Inflammatory macrophage treated with lipopolysaccharide for 1 hour (primary cell): ENCODE measurements around the gene FAM72A.
"Not testable (repeated sequence)": the region's sequence is repeated elsewhere in the genome, so short reads cannot be mapped to it uniquely, and the experiment has no call there.

Experiments
- DNase-seq, 2 donors: peaks; one replicate each; pipeline ENCODE4 v3.0.0-alpha.2; 2020 to 2022

FAM72A gene

DNA sequence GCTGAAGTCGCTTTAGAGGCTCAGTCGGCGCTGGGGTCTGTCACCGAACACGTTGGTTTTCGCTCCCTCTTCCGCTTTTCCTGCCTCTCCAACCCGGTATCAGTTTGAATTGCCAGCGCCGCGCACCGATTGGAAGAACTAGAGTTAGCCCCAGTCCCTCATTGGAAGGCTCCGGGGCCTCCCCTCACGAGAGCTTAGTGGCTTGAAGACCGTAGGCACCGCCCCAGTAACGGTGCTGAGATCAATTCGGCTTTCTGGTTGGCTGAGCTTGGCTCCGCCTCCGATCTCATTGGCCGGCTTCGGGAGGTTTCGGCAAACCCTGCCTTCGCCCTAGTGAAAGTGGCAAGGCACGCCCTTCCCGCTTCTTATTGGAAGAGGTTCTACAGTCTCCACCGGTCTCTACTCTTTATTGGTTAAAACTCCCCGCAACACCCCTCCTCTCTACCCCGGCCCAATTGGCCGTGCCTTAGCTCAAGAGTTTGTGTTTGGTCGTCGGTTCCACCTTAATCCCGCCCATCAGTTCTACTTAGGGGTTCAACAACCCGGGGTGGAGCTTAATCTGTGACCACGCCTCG, at the start of gene FAM72A:
TSS of gene FAM72A (minus strand) at position 51 of the 575 bp plus-strand sequence. CDS start 814 bp downstream, outside the sequence.
- peak; percentile 97 to 100 for DNase-seq

DNA sequence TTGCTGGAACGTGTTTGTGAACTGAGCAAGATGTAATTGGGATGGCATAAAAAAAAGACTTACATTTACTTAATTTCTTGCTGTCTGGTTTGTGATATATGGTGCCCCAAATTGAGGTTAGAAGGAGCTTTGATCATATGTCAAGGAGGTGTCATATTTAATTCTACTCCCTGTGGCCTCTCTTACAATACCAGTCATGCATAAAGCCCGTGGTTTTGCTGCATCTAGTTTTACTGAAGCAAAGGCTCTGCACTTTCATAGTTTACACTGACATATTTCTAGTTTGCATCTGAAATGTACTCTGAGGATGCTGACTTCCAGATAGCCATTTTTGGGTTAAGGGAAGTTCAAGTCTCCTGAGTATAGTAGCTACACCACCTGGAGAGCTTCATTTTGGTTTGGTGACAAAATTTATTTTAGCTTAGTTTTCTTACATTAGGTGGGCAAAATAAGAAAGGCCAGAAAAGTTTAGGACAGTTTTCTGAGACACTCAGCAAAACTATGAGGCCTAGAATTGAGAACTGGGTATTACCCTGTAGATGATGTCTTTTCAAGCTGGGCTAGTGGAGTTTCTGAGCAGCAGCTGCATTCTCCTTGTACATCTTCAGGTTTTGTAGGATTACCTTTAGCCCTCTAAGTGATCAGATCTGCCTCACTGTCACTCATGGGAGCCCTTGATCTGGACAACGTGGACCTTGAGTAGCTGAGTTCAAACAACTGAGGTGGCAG, 48.5 kb upstream of the FAM72A start:
- DNase-seq = not testable (repeated sequence)

DNA sequence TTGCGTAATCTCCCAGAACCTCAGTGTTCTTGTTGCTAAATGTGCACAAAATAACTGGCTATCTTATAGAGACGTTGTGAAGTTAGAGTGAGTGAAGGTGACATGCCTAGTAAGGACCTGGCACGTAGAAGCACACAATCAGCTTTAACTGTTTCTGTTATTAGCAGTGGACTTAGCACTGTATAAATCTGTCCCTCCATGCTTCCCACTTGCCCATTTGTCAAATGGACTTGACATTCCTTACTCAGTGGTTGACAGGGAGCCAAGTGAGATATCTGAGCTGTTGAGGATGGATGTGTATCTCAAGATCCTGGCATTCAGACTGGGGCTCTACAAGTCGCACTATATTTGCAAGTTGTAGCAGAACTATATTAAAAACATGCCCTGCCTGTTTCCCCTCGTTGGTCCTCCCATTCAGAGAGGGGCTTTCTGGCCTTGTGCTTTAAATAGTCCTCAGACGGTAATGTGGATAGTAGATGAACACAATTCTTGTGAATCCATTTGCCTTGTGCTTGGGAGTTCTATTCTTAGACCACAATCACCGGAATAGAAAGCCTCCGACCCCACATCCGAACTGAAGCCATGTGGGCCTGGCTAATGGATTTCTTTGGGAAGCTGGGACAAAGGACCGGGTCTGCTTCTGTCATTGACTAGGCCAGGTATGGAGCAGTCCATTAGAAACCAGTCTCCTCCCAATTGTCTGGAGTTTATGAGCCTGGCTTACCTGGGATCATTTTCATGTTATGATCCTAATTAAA, 43.7 kb upstream of the FAM72A start:
- DNase-seq = not testable (repeated sequence)

DNA sequence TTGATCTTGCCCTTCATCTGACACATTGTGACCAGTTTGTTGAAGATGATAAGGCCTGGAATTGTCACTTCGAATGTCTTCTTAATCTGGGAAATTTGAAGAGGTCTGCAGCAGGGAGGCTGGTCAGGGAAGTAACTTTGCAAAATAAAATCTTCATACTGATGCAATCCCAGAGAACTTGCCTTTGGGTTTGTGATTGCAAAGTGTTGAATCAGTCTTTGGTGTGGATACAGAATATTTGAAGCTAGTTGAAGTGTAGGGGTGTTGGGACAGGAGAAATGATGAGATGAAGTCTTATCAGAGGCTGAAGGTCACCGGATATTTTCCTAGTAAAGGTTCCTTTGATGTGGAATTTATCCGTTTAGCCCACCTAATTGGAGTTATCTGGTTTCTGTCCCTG, 42.8 kb upstream of the FAM72A start:
- not testable (repeated sequence) for DNase-seq

DNA sequence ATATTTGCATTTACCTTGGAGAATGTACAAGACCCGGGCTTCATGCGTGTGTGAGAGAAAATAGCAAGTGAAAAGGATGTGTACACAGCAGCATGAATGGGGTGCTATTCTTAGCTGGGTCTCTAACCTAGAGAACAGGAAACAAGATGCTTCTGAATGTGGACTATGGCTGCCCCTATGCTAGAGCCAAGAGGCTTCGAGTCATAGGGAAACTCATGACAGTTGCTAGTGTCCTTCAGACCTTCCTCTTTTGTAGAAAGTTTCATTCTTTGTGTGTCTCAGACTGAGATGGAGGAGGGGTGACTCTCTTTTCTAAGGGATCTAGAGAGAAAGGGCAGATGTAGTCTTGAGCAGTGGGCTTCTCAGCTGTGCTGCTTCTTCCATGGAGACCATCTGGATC, 40.7 kb upstream of the FAM72A start:
- DNase-seq = peak; percentile 40 to 55

DNA sequence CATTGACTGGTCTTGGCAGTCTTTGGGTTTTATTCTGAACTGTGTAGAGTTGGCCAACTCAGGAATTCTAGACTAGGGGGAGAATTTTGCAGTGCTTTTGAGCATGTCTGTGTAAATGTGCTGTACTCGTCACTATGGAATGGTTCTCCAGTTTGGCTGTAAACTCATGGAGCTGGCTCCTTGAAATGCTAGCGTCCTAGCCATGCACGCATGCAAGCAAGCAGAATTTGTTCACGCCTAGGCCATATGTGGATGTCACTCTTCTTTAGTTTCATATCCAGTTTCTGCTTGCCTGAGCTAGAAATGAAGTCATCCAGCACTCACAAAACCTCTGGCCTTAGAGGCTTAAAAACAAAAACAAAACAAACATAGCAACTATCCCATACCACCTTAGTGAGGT, 37.6 kb upstream of the FAM72A start:
- DNase-seq = peak; percentile 3 to 50

DNA sequence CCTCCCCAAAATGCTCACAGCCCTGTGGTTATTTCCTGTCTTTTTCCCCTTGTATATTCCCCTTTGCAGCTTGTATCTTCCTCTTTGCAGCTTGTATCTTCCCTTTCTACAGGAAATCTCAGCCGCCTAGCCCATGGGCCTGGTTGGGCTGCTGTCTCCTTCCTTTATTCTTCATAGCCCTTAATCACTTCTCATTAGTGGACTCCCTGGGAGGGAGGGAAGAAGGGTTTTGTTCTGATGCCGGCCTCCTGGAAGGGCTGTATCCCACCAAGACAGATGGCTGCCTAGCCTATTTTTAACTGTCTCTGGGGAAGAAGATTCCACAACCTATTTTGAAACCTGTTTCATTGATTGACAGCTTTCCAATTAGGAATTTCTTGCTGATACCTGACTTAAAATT, 32.6 kb upstream of the FAM72A start:
- DNase-seq = not testable (repeated sequence)

DNA sequence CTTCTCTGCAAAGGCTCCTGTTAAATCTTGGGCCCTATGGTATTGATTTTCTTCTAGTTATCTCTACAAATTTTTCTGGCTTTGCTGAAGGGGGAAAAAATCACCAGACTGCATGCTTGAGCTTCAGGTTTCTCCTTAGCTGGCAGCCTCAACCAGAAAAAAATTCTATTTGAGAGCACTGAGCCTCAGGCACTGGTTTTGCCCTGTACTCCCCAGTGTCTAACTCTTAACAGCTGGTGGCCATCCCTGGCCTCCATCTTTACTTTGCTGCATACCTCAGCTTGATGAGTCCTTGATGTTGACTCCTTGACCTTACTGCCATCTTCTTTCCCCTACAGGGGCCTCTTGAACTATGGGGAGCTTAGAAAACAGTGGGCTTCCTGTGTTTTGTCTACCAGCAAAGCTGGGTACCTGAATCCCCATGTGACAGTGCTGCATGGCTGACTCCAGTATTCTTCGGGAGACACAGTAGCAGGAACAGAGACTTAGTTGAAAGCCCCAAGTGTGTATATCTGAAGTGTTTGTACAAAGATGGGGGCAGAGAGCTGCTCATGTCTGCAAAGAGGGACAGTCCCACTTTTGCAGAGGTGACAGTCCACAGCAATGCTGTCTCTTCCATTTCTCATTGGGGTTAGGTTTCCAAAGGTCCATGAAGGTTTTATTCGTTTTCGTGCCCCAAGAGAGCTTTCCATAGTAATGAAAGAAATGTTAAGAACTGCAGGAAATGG, 31.7 kb upstream of the FAM72A start:
- DNase-seq = not testable (repeated sequence)

DNA sequence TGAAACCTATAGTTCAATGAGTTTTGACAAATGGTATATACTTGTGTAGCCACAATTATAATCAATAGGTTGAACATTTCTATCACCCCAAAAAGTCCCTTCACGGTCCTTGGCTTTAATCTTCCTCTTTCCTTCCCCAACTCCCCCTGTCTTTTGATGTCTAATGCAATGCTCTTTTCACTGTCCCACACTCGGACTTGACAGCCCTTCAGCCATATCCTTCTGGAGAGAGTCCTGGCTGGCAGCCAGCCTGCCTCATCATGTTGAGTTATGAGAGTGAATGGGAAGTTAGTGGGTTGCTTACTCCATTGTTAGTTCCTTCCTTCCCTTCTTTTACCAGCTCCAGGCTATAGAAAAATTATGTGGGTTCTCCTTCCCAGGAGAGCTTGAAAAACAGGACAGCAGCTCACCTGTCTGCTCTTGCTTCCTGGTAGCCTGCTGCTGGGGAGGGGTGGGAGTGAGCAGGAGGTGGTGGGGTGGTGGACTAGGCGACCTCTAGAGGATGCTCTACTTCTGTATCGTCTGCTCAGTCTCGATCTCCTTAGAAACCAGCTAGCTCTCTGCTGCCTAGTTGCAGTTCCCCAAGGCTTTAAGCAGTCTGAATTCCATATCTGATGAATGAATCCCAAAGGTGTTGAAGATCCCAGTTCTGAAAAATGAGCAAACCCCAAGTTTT, 30.5 kb upstream of the FAM72A start:
- DNase-seq = not testable (repeated sequence)

DNA sequence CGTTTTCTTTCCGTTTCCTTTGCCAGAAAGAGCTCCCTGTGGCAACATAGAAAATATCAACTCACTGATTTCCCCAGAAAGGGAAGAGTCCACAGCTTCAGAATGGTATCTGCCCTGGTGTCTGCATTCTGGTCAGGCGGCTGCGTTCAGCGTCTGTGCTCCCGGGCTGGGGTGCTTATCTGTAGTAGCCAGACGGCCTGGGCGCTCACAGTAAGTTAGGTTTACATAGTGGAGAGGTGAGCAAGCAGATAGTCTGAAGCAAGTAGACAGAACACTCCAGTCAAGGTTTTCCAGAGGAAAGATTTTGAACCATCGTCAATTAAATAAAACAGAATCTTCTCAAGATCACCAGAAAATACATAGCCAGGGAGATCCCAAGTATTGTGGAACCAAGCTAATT, 29.4 kb upstream of the FAM72A start:
- not testable (repeated sequence) for DNase-seq

DNA sequence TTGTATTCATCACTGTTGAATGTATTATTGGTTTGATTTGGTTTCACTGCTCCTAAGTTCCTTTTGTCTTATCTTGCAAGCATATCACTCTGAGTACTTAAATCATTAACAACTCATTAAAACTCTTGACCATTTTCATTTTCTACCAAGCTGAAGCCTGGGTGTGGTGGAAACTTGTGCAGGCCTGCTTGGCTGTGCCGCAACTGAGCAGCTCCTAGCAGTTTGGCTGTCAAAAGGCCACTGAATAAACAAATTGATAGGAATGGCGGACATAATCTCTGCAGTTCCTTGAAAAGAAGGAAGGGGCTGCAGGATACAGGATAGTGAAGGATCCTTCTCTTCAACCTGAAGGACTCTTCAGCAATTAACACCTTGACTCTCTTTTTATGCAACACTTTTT, 26.6 kb upstream of the FAM72A start:
- DNase-seq = not testable (repeated sequence)

DNA sequence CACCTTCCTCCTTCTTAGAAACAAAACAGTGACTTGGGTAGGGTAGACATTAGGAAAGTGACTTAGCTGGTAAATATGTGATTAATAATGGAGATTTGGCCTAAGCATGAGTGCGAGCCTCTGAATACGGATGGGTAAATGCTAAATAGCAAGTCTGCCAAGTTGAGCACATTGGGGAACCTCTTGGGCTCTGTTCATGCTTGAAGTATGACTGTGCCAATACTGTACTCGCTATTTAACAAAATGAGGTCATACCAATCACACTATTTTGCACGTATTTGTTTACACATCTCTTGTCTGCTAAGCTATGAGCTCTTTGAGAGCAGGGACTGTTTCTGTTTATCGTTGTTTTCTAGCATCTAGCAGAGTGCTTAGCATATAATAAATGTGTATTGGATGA, 24.2 kb upstream of the FAM72A start:
- not testable (repeated sequence) for DNase-seq

DNA sequence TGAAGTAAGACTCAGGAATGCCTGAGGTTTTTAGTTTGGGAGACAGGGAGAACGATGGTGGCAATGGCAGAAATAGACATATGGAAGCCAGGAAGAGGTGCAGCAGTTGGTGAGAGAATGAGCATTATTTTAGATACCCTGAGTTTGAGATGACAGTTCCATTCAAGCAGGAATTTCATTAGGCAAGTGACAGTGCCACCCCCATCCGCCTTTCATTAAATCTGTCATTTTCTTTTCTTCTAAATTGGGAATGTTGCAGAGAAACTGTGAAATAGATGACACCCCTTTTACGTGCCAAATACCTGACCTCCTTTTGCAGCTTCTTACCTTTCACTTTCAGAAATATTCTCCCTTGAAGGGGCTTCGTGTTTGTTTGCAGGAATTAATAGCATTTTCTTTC, 22.7 kb upstream of the FAM72A start:
- DNase-seq = not testable (repeated sequence)

DNA sequence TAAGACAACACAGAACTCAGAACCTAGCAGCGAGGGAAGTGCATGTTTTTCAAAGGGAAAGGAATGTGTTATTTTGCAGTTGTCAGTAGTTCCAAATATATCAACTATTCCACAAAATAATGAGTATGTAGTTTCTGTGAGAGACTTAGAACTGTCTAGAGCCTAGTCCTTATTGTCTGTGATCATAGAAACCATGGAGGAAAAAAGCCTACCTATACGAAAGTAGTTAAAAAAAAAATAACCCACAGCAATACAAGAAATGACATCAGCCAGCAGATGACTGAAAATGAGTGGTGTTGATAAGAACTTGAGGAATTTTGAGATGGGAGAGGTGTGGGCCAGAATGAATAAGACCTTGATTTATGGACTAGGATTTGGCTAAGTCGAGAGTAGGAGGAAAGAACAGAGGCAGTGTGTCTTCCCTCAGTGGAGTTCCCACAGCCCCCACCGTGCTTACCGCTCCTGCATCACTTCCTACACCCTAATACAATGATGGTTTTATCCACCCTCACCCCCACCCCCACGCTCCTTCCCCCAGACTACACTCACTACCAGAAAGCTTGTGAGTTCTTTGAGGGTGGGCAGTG, 21.6 kb upstream of the FAM72A start:
- DNase-seq = not testable (repeated sequence)

DNA sequence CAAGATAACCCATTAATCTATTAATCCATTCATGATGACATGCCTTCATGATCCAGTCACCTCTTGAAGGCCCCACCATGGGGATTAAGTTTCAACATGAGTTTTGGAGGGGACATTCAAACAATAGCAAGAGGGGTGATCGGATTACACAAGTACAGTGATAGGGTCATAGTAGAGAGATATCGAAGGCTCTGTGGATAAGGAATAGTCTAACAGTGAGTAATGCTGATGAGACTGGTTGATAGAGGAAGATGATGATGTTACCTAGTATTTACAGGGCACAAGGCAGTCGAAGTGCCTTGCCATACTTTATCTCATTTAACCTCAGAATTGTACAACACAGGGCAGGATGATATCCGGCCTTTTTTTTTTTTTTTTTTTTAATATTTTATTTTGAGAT, 18.9 kb upstream of the FAM72A start:
- not testable (repeated sequence) for DNase-seq

DNA sequence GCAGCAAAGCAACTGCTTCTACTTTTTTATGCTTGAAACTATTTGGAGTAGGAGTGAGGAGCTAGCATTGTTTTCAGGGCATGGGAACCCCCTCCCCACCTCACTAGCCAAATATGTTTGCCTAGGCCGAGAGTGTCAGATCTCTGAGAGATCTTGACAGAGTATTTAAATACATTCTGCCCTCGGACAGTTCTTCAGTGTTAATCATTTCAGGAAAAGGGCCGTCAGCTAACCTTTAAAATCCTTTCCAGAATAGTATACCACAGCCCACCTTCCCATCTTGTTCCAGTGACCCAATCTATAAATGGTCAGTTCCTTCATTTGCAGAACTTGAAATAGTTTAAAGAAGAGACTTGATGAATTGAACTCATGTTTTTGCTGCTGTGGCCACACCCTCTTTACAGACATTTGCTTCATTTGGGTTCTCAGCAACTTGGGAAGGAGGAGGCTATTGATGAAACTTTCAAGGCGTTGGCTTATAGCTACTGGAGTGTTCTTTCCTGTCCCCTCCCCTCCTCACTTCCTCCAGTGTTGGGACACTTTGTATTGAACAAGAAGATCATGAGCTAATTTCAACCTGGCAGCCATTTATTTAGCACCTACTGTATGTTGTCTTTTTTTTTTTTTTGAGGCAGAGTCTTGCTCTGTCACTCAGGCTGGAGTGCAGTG, 17.8 kb upstream of the FAM72A start:
- peak; percentile 47 to 56 for DNase-seq

DNA sequence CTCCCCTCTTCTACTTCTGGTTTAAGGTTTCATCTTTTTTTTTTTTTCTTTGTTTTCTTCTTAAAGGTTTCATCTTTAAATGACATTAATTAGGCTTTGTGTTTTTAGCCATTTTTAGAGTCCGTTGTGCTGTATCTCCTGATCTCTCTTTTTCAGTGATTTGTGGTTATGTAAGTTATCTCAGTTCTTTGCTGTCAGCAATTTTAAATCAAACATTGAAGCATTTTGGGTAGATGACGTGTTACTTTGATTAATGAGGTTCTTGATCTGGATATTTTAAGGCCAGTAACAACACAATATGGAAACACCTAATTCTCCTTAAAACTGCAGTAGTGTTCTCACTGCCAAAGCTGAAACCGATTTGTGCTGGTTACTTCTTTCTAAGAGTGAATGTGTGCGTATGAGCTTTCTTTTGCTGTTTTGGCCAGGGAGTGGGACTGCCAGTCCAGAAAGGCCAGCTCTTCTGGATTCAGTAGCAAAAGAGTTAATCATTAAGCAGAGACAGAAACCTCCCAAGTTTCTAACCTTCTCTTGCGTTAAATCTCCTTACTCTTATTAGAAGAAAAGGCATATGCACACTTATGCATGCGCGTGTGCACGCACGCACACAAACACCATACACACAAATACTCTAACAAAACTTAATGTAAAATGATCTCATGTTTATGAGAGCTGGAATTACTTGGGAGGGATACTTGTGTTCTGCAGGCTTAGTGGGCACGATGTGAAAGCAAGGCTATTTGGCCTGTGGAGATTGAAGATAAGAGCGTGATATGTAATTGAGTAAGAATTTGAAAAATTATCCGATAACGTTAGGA, 17.1 kb upstream of the FAM72A start:
- DNase-seq = not testable (repeated sequence)

DNA sequence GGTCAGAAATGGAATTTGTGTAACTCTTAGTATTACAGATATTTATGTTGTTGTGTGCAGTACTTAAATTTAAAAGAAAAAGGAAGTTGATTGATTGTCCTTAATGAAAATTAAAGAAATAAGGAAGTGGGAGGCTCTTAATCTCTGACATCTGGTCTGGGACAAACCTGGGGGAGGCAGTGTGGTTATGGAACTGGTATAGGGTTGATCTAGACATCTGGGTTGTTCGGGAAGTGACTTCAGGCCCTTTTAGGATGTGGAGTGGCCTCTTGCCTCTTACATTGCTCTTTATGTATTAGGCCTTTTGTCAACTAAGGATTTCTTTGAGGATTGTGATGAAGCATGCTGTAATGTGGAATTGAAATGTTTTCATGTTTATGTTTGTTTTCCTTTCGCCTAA, 16.1 kb upstream of the FAM72A start:
- DNase-seq = not testable (repeated sequence)

DNA sequence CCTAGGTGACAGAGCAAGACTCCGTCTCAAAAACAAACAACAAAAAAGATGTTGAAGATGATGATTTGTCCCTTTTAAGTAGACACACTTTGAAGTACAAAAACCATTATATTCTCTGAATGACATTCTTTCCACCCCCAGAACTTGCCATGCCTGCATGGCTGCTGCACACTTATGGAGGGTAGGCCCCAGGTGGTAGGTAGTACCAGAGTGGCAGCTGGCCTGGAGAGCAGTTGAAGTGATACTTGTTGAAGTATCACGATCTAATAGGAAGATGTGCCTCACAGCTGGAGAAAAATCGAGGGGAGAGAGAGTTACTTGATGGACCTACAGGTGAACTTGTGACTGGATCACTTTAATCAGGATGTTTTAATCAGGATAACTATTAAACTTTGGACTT, 15.6 kb upstream of the FAM72A start:
- not testable (repeated sequence) for DNase-seq

DNA sequence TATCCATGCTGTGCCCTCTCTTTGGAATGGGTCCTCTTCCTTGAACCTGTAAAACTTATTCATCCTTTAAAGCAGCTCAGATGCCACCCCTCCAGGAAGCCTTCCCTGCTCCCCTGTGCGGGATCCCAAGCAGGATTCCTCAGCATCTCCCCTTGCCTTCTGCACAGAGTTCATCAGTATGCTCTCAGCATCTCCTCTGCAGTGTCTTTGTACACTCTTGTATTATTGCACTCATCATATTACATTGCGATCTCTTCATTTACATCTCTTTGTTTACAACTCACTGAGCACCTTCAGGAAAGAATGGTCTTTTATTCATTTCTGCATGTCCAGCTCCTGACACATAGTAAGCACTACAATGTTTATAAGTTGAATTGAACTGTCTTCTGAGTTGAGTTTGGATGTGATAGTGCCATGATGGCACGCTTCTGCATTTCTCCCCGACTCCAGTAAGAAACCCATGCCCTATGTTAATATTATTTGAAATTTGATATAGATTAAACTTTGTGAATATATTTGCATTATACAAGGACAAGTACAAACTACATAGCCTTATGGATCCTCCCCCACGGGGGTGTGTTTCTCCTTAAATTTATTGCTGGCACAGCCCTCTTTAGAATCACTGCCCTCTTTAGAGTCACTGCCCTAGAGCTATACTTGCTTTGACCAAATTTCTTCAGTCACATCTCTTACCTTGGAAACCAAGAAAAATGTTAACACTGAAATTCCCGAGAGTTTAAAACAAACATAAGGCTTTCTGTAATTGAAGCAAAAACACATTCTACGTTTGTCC, 13.2 kb upstream of the FAM72A start:
- not testable (repeated sequence) for DNase-seq
